ENCODE data around the gene RSRC1. TPM values are rescaled to one million over a fixed set of nuclear protein-coding genes. Genes with fewer than 3 reads are reported as not detected.

Gene RSRC1
- total RNA-seq, 2 experiments from 2014 or later, result 76.3 to 78.1 TPM

GRCh38 chr3:158160958-158161357, 51.1 kb downstream of the RSRC1 start:
- POLR2A ChIA-PET, result interaction anchor here (0.6 to 1.1 kb wide), 3 partner anchors 17 to 52 kb away, joined by 3 to 4 read pairs (median 3); no protein-coding TSS in a partner anchor

DNA sequence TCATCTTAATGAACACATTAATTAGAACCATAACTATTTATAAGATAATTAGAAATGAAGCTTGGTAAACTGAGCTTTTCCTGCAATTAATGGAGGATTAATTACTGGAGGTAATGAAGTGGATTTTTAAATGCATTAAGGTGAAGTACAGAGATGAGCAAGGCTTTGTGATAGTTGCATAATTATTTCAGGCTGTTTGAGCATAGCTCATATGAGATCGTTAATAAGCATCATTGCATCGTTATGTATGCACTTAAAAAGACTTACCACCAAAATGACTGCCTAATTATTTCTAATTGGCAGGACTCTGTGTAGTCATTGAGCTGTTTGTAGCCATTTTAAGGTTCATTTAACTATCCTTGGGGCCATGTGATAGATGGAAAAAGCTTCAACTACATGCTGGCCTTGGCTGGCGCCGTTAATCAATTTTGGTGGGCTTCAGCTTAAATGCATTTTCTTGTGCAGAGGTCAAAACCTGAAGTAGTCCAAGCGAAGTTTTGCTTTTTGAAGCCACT, 55.3 kb downstream of the RSRC1 start:
- Histone ChIP-seq H3K36me3 (ENCODE audit: insufficient read depth, low read length) (no peaks in the 10 kb centered on the region), H3K4me2 (ENCODE audit: low read length) (no peak overlapping the region), H3K9me3 (ENCODE audit: low read length) (no peaks in the 10 kb centered on the region), H3K4me3 (ENCODE audit: low read depth, low read length, poor library complexity, severe bottlenecking) (no peak overlapping the region), H4K20me1 (ENCODE audit: insufficient read depth, low read length) (no peaks in the 10 kb centered on the region), H3K4me1 (ENCODE audit: insufficient read depth, low read length, poor library complexity, severe bottlenecking) (no peaks in the 10 kb centered on the region), H3K27ac (ENCODE audit: low read depth, low read length, poor library complexity, severe bottlenecking) (no peak overlapping the region), H3K79me2 (ENCODE audit: insufficient read depth, low read depth, low read length) (no peaks in the 10 kb centered on the region), H2AFZ (ENCODE audit: low read length) (no peak overlapping the region), H3K9me2 (ENCODE audit: insufficient read depth, low read length) (no peaks in the 10 kb centered on the region)
- ChIA-PET CTCF (ENCODE audit: unreplicated experiment) (no interaction called here), POLR2A (interaction anchor here (0.5 to 2.6 kb wide), 7 partner anchors 9 to 300 kb away, joined by 3 to 7 read pairs (median 3); no protein-coding TSS in a partner anchor)
- no TSS peak for BruUV-seq (replicated peaks)
- intact Hi-C loops (cut with micrococcal nuclease; ENCODE audit: unreplicated experiment), result no loop called here
- TF ChIP-seq EZH2phosphoT487 (IDR thresholded peaks at IDR 0.05; ENCODE audit: borderline replicate concordance, low read depth, low read length) (no peak), CTCF (conservative IDR thresholded peaks at IDR 0.05; ENCODE audit: low read length) (no peak)
- no peak for DNase-seq (ENCODE audit: low spot score)

More at GRCh38 chr3:158160958-158161357, 51.1 kb downstream of the RSRC1 start:
- no peak for DNase-seq (ENCODE audit: low spot score)
- Histone ChIP-seq H2AFZ (ENCODE audit: low read length) (no peak overlapping the region), H3K36me3 (ENCODE audit: insufficient read depth, low read length) (0 out of 2 replicates have a peak, but pooled peaks cover under 1% of the 10 kb centered on the region), H3K79me2 (ENCODE audit: insufficient read depth, low read depth, low read length) (peaks cover 3% of the 10 kb centered on the region; the same call in 1 of the 2 replicates), H3K9me2 (ENCODE audit: insufficient read depth, low read length) (no peaks in the 10 kb centered on the region), H3K9me3 (ENCODE audit: low read length) (no peaks in the 10 kb centered on the region), H4K20me1 (ENCODE audit: insufficient read depth, low read length) (no peaks in the 10 kb centered on the region), H3K4me2 (ENCODE audit: low read length) (no peak overlapping the region), H3K27ac (ENCODE audit: low read depth, low read length, poor library complexity, severe bottlenecking) (no peak overlapping the region), H3K4me1 (ENCODE audit: insufficient read depth, low read length, poor library complexity, severe bottlenecking) (no peaks in the 10 kb centered on the region), H3K4me3 (ENCODE audit: low read depth, low read length, poor library complexity, severe bottlenecking) (no peak overlapping the region)
- CTCF ChIA-PET (ENCODE audit: unreplicated experiment), result no interaction called here
- TF ChIP-seq CTCF (conservative IDR thresholded peaks at IDR 0.05; ENCODE audit: low read length), result no peak
- TF ChIP-seq EZH2phosphoT487 (IDR thresholded peaks at IDR 0.05; ENCODE audit: borderline replicate concordance, low read depth, low read length), result no peak
- no TSS peak for BruUV-seq (replicated peaks)
- intact Hi-C loops (cut with micrococcal nuclease; ENCODE audit: unreplicated experiment), result no loop called here

DNA sequence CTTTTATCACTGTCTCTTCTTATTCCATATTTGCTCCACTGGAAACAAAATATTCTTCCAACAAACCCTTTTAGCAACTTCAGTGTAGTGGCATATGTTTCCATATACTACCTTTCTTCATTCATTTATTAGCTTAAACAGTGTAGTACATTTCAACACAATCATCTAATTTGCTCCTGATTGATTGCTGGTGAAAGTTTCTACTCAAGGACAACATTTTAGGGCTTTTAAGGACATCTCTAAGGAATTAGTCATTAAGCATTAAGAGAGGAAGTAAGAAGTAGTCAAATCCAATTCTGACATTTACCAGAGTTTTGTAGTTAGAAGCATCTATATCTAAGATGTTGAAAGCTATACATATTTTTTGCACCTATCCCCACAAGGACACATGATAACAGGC, 55.8 kb downstream of the RSRC1 start:
- Histone ChIP-seq H3K36me3 (ENCODE audit: insufficient read depth, low read length) (peaks cover under 1% of the 10 kb centered on the region; the same call in 1 of the 2 replicates), H4K20me1 (ENCODE audit: insufficient read depth, low read length) (no peaks in the 10 kb centered on the region), H3K9me3 (ENCODE audit: low read length) (no peaks in the 10 kb centered on the region), H3K79me2 (ENCODE audit: insufficient read depth, low read depth, low read length) (no peaks in the 10 kb centered on the region), H3K4me3 (ENCODE audit: low read depth, low read length, poor library complexity, severe bottlenecking) (no peak overlapping the region), H3K4me2 (ENCODE audit: low read length) (no peak overlapping the region), H2AFZ (ENCODE audit: low read length) (no peak overlapping the region), H3K27ac (ENCODE audit: low read depth, low read length, poor library complexity, severe bottlenecking) (no peak overlapping the region), H3K4me1 (ENCODE audit: insufficient read depth, low read length, poor library complexity, severe bottlenecking) (no peaks in the 10 kb centered on the region), H3K9me2 (ENCODE audit: insufficient read depth, low read length) (no peaks in the 10 kb centered on the region)
- ChIA-PET CTCF (ENCODE audit: unreplicated experiment) (no interaction called here), POLR2A (interaction anchor here (0.5 to 2.6 kb wide), 5 partner anchors 8 to 300 kb away, joined by 3 to 7 read pairs (median 6); no protein-coding TSS in a partner anchor)
- BruUV-seq (replicated peaks), result no TSS peak
- intact Hi-C loops (cut with micrococcal nuclease; ENCODE audit: unreplicated experiment), result no loop called here
- TF ChIP-seq EZH2phosphoT487 (IDR thresholded peaks at IDR 0.05; ENCODE audit: borderline replicate concordance, low read depth, low read length), result no peak
- TF ChIP-seq CTCF (conservative IDR thresholded peaks at IDR 0.05; ENCODE audit: low read length), result no peak
- no peak for DNase-seq (ENCODE audit: low spot score)
